OCI-LY3 (cell line): Measurements from ENCODE around the gene LMNB1.

ENCODE experiments used
- CTCF ChIP-seq: fragments of 200-600, 300-600 bp; sonication (generic); IDR thresholded peaks from 2 replicates; pipeline ENCODE4 v1.5.1; 2014; ENCODE audit warnings: antibody characterized with exemption, low read length, low read depth
- EZH2phosphoT487 ChIP-seq: fragments of 200-600 bp; shearing (Covaris generic); IDR thresholded peaks from 2 replicates; pipeline ENCODE4 v1.6.1; 2018; ENCODE audit warnings: antibody characterized with exemption, mixed run types, low read depth

GRCh38 chr5:126846744-126847455 is 70.0 kb downstream of the LMNB1 start:
- TF ChIP-seq CTCF: no peak
- TF ChIP-seq EZH2phosphoT487: no peak
